Kidney glomerular epithelial cell (primary cell): ENCODE data around the gene FAM98C.
A peak's percentile ranks its signal among the peaks of the same experiment; 100 is the strongest.
"Not testable (repeated sequence)": the region's sequence is repeated elsewhere in the genome, so short reads cannot be mapped to it uniquely, and the experiment has no call there.

ENCODE experiments used
- DNase-seq: peaks from one replicate; lab custom pipeline; 2025; lab: John Stamatoyannopoulos, UW

The FAM98C gene

DNA sequence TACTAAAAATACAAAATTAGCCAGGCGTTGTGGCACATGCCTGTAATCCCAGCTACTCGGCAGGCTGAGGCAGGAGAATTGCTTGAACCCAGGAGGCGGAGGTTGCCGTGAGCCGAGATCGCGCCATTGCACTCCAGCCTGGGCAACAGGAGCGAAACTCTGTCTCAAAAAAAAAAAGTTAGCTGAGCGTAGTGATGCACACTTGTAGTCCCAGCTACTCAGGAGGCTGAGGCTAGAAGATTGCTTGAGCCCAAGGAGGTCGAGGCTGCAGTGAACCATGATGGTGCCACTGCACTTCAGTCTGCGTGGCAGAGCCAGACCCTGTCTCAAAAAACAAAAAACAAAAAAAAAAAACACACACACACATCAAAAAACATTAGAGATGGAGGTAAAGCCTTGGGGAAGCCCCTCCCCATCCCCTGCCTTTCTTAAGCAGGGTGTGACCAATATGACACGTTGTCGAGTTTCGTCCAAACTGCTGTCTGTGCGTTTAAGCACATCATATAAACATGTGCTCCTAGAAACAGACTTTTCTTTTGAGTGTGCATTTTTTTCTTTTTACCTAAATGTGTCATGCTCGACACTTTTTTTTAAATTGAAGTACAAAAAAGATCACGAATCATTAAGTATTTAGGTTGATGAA, 24.3 kb downstream of the FAM98C start:
- DNase-seq: not testable (repeated sequence)

DNA sequence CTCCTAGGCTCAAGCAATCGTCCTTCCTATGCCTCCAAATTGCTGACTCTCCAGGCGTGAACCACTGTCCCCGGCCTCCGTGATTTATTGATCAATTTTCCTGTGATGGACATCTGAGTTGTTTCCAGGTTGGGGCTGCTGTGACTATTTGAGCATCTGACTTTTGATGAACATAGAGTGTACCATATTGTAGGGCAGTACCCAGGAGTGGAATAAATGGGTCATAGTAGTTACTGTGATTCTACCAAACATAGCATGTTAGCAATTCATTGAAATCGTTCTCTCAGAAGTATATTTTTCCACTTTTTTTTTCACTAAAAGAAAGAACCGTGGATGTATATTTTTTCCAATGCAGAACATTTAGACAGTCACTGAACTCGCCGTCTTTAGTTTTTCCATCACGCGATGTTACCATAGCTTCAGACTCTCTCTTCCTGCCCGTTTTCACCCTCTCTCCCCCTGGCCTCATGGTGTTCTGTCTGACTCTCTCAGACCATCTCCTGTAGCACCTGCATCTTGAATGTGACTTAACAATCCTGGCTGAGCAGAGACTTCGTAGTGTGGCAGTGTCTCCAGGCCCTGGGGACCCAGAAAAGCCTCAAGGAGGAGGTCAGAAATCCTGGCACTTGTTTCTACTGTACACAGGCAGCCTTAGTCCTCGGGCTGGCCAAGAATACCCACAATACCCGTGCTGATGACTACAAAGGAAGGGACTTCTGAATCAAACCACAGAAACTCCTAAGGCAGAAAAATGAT, 26.3 kb downstream of the FAM98C start:
- DNase-seq: no peak

DNA sequence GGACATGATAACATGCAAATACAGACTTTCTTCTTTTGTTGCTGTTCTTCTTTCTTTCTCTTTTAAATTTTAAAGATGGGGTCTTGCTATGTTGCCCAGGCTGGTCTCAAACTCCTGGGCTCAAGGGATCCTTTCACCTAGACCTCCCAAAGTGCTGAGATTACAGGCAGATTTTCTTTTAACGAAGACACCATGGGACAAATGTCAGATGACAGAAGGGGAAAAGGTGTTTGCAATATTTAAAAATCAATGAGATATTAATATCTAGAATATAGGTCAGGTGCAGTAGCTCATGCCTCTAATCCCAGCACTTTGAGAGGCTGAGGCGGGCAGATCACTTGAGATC, 26.9 kb downstream of the FAM98C start:
- no peak for DNase-seq

DNA sequence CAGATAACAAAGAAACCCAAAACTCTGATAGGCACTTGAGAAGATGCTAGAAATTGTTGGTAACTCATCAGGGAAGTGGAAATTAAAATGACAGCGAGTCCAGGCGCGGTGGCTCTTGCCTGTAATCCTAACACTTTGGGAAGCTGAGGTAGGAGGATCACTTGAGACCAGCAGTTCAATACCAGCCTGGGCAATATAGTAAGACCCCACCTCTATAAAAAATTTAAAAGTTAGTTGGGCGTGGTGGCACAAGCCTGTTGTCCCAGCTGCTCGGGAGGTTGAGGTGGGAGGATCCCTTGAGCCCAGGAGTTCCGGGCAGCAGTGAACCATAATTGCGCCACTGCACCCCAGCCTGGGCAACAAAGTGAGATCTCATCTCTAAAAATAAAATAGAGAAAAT, 28.0 kb downstream of the FAM98C start:
- DNase-seq: no peak

DNA sequence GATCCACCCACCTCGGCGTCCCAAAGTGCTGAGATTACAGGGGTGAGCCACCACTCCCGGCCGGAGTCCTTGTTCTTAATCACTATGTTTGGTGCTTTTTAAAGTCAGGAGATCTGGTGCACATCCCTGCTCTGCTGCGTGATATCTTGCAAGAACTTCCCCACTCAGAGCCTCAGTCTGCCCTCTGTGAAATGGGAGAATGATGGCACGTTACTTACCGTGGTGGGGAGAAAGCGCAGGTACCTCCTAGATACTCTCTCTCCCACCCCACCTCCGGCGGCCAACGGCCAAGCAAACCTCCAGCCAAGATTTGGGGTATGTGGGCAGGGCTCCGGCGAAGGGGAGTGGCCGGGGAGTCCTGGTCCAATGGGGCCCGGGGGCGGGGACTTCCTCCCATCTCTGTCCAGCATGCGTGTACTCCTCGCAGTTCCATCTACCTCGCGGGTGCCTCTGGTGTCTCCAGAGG, 30.4 kb downstream of the FAM98C start, which contains the start of gene RYR1:
Gene RYR1, plus strand, starts transcription at position 424 of the 466 bp plus-strand sequence. CDS start 139 bp downstream, outside the sequence.
- no peak for DNase-seq

DNA sequence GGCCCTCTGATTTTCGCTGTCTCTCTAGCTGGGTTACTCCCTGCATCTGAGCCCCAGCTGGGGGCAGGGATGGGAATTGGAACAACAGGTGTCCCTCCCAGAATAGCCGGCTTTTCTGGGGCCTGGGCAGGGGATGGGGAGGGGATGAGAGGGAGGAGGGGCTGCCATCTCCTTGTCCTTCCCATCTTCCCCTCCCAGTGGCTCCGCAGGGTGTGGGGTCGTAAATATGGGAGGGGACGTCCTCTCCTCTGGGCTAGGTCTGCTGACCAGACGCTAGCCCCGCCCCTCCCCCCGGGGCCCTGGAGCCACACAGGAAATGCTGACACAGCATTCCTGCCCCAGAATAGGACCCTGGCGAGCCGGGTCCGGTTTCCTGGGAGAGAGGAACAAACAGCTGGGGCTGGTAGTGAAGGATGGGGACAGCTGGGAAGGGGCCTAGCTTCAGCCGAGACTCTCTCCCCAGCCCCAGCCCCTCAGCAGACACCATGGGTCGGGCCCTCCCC, 31.7 kb downstream of the FAM98C start:
- DNase-seq: no peak

DNA sequence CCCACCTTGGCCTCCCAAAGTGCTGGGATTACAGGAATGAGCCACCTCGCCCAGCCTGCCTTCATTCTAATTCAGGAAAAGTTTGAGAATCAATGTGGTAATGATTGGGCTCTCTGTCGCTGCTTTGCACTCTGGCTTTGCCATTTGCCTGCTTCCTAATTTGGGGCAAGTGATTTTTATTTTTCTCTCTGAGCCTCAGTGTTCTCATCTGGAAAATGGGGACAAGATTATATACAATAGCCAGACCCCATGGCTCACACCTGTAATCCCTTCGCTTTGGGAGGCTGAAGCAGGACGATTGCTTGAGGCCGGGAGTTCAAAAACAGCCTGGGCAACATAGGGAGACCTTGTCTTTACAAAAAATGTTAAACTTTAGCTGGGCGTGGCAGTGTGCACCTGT, 34.4 kb downstream of the FAM98C start:
- no peak for DNase-seq

DNA sequence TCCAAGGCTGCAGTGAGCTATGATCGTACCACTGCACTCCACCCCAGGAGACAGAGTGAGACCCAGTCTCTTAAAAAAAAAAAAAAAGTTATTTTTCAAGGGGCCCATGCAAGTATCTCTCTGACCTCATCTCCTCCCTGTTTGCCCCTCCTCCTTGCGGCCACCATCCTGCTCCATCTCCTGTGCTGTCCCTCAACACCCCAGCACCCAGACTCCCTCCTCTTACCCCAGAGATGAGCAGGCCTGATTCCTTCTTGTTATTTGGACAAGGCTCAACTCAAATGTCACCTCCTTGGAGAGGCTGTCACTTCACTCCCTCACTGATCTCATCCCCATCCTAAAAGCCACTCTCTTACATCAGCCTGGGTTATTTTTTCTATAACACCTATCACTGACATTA, 35.0 kb downstream of the FAM98C start:
- no peak for DNase-seq

DNA sequence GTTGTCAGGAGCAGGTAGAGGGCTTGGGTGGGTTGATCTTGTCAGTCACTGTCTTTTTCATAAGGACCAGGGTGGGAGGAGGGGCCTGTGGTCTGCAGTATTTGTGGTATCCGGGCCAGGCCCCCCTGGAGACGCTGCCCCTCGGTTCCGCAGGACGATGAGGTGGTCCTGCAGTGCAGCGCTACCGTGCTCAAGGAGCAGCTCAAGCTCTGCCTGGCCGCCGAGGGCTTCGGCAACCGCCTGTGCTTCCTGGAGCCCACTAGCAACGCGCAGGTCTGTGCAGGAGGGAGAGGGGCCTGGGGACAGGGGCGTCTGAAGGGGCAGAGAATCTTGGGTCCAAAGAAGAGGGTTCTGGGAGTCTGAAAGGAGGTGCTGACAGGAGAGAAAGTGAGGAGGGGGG, 37.7 kb downstream of the FAM98C start:
- no peak for DNase-seq

DNA sequence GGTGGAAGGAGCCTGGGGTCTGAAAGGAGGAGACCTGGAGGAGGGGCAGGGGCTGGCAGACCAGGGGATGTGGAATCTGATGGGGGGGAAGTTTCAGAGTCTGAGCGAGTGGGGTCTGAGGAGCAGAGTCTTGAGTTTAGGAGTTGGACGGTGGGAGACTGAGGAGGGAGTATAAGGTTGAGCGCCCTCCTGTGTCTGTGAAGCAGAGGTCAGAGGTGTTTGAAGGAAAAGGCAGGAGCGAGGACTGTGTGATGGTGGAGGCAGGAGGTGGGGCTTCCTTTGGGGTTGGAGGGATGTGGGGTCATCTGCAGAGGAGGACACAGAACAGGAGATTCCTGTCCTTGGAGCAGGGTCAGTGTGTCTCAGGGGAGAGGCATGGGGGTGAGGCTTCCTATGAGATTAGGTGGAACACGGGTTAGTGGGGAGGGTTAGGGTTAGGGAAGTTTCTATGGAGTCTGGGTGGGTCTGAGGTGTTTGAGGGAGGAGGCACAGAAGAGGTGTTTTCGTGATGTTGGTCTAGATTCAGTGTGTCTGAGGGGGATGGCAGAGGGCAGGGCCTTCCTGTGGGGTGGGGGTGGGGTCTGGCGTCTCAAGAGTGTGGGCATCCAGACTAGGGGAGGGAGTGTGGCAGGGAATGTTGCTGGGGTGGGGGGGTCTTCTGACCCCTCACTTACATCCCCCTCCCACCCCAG, 38.9 kb downstream of the FAM98C start:
- DNase-seq: no peak

DNA sequence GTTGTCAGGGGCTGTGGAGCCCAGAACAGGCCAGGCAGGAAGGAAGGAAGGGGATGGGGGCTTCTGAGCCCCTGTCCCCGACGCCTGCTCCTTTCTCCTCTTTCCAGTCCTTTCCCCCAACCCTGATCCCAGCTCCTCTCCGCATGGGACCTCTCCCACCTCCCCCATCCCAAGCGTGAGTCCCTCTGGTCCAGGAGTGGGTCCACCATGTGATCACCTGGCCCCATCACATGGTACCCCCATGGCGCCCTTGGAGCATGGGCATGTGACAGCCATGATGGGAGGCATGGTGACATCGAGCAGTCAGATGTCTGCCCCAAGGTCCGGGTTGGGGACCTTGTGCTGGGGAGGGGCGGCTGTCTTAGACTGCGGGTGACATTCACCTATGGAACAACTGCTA, 39.8 kb downstream of the FAM98C start:
- DNase-seq: no peak

DNA sequence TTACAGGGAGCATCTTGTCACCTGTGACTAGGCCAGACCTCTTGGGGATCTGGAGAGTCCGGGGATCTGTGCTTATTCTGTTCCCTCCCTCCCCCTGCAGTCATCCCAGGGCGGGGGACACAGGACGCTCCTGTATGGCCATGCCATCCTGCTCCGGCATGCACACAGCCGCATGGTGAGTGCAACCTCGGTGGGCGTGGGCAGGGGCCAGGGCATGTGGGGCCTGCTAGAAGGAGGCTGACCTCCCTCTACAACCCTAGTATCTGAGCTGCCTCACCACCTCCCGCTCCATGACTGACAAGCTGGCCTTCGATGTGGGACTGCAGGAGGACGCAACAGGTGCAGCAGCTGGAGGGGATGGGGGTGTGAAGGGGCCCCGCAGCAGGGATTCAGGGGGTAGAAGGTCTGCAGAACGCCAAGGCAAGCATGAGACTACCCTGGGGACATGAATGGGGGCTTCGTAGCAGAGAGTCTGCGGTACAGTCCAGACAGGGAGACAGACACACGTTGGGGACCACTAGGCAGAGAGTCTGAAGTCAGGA, 40.6 kb downstream of the FAM98C start:
- no peak for DNase-seq

DNA sequence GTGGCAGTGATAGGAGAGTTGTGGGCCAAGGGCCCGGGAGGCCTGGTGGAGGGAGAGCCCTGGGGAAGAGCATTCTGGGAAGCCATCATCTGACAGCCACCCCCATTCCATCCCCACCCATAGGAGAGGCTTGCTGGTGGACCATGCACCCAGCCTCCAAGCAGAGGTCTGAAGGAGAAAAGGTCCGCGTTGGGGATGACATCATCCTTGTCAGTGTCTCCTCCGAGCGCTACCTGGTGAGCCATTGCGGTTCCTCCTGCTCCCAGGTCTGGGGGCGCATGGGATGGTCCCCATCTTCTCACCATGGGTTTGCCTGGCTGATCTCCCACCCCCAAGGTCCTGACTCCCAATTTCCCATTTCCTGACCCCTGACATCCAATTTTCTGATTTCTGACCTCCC, 41.1 kb downstream of the FAM98C start:
- no peak for DNase-seq

DNA sequence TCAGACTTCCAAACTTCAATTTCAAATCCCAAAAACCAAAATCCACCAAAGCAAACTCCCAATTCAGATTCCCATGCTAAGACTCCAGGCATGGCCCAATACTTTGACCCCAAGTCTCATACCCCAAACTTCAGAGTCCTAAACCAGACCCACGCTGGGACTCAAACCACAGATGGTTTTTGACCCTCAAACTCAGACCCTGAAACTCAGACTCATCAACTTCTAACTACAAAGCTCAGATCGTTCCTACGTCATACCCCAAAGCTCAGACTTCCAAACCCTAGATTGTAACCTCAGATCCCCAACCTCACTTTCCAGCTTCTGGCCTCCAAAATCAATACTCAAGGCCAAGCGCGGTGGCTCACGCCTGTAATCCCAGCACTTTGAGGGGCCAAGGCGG, 42.5 kb downstream of the FAM98C start:
- no peak for DNase-seq

DNA sequence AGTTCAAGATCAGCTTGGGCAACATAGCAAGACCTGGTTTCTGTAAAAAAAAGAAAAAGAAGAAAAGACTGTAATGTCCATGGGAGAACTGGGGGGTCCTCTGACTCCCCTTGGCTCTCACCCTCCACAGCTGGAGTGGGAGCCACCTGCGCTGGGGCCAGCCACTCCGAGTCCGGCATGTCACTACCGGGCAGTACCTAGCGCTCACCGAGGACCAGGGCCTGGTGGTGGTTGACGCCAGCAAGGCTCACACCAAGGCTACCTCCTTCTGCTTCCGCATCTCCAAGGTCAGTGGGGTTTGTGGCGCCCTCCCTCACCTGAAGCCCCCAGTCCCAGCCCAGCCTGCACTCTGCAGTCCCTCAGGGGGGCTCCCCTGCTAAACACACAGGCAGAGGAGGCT, 45.3 kb downstream of the FAM98C start:
- no peak for DNase-seq

DNA sequence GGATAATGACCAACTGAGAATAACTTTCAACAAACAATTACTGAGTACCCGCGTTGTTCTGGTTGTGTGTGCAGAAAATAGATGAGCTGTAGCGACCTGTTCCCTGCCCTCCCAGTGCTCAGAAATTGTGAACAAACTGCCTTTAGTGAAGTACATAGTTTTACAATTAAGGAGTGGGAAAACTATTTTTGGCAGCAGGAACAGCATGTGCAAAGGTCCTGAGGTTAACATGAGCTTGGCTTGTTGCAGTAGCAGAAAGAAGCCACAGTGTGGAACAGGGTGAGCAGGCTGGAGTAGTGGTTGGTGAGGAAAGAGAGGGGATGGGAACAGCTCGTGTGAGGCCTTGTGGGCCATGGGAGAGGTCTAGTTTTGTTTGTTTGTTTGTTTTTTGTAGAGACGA, 46.6 kb downstream of the FAM98C start:
- no peak for DNase-seq

DNA sequence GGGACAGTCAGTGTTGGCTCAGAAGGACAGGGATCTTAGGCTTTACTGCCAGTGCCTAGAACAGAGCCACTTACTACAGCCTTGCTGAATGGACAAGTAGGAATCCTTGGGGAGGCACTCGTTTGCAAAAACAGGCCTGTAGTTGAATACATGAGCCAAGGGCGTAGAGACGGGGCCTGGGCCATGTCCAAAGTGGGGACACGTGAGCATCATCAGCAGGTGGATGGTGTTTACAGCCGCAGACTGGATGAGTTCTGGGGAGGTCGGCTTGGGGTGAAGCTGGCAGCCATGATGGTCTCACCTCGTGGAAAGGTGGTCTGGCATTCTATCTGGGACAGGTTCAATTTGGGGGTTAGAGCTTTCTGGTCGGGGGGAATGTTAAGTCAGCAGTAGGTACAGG, 48.1 kb downstream of the FAM98C start:
- DNase-seq: no peak

DNA sequence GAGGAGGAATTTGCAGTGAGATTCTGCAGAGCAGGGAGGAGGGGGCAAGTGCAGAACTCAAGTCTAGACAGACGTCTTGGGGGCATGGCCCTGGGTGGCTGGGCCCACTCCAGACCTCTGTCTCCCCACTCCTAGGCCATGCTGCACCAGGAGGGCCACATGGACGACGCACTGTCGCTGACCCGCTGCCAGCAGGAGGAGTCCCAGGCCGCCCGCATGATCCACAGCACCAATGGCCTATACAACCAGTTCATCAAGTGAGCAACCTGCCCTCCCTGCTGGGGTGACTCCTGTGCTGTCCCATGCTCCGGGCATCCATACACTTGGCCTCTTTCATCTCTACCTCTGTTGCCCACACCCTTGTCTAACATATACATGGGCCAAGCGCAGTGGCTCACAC, 48.7 kb downstream of the FAM98C start:
- no peak for DNase-seq

DNA sequence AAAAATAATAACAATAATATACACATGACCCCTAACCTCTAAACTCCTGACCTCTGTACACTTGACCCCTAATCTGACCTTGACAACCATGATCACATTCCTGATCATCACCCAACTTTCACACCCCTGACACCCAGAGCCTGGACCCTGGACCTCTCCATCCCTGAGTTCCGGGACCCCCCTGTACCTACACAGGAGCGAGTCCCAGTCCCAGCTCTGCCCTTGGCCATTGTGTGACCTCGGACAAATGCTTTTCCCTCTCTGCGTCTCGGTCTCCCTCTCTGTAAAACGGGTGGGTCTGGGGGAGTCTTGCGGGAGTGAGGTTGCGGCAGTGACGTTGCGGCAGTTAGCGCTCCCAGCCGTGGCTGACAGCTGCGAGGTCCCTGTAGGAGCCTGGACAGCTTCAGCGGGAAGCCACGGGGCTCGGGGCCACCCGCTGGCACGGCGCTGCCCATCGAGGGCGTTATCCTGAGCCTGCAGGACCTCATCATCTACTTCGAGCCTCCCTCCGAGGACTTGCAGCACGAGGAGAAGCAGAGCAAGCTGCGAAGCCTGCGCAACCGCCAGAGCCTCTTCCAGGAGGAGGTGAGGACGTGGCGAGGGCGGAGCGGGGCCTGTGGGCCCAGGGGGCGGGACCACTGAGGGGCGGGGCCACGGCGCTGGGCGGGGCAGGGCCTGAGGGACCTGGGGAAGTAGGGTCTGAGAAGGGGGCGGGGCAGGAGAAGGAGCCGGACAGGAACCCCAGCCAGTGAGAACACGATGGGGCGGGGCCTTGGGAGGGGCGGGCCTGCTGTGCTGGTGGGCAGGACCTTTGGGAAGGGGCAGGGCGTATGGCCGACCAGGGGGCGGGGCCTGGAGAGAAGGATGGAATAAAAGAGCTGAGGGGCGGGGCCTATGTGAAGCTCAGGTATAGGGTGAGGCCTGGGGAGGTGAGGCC, 49.8 kb downstream of the FAM98C start:
- no peak for DNase-seq

DNA sequence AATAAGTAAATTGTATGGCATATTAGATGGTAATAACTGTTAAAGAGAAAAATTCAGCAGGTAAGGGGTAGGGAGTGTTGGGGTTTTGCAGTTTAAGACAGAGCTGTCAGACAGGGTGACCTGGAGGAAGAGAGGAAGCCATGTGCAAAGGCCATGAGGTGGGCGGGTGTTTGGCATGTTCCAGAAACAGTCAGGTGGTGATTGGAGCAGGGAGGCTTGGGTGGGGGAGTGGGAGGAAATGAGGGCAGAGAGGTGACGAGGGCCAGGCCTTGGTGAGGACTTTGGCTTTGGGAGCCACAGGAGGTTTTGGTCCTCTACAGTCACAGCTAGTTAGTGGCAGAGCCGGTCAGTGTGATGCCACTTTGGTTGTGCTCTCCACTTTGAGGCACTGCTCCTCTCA, 50.7 kb downstream of the FAM98C start:
- no peak for DNase-seq

DNA sequence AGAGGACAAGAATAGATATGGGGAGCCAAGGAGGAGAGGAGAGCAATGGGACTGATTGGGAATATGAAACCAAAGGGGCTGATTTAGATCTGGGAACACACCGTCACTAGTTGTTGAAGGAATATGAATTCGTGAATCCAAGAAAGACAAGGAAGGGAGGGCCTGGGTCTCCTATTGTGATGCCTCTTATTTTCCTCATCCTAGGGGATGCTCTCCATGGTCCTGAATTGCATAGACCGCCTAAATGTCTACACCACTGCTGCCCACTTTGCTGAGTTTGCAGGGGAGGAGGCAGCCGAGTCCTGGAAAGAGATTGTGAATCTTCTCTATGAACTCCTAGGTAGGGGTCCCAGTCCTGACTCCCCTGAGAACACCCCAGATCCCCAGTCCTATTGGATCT, 52.1 kb downstream of the FAM98C start:
- DNase-seq: peak; percentile 0

DNA sequence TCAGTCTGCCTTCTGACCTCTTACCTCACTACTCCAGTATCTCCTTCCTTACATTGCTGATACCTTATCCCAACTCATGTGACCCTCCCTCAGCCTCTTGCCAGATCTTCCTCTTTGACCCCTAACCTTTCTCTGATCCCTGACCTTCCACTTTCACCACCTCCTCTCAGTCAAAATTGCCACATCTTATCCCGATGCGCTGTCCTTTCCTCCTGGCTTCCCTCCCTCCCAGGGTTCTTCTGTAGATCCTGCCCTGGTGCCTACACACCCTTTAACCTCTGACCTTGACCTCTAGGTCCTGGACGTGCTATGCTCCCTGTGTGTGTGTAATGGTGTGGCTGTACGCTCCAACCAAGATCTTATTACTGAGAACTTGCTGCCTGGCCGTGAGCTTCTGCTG, 54.3 kb downstream of the FAM98C start:
- DNase-seq: no peak
